ENCODE measurements around the gene NFIA.

The NFIA gene

GRCh38 chr1:61208831-61209230 is 126.5 kb downstream of the NFIA start:
- Mint-ChIP-seq H3K27ac (peak overlapping the region in 2 of 3 experiments; percentile 55 to 84), H3K9me3 (no peaks in the 10 kb centered on the region), H3K4me3 (no peak overlapping the region), H3K36me3 (ENCODE audit: low read depth) (peaks cover 10% of the 10 kb centered on the region), H3K4me1 (peaks cover 39% of the 10 kb centered on the region), H3K27me3 (ENCODE audit: low read depth) (no peaks in the 10 kb centered on the region)
- TF ChIP-seq CTCF (IDR thresholded peaks at IDR 0.05; ENCODE audit: unreplicated experiment in 3 of 3), result no peak

- TF ChIP-seq CTCF (IDR thresholded peaks at IDR 0.05; ENCODE audit: unreplicated experiment in 3 of 3), result no peak
- Mint-ChIP-seq H3K27me3 (ENCODE audit: low read depth) (no peaks in the 10 kb centered on the region), H3K4me1 (peaks cover 43% of the 10 kb centered on the region), H3K36me3 (ENCODE audit: low read depth) (peaks cover 10% of the 10 kb centered on the region), H3K4me3 (no peak overlapping the region), H3K9me3 (no peaks in the 10 kb centered on the region), H3K27ac (peak overlapping the region; percentile 8 to 44 (median 21))
These were observed 128.2 kb downstream of the NFIA start for GRCh38 chr1:61210435-61211154.

- Mint-ChIP-seq H3K4me3 (no peak overlapping the region), H3K36me3 (ENCODE audit: low read depth) (peaks cover 18% of the 10 kb centered on the region), H3K9me3 (no peaks in the 10 kb centered on the region), H3K27me3 (ENCODE audit: low read depth) (no peaks in the 10 kb centered on the region), H3K27ac (no peak overlapping the region), H3K4me1 (peaks cover 29% of the 10 kb centered on the region)
- no peak for TF ChIP-seq CTCF (IDR thresholded peaks at IDR 0.05; ENCODE audit: unreplicated experiment in 3 of 3)
These were observed 131.1 kb downstream of the NFIA start for GRCh38 chr1:61213245-61214011.

- peaks cover 20% of the 10 kb centered on the region for H3K4me1 Mint-ChIP-seq
- peaks cover 21% of the 10 kb centered on the region for H3K36me3 Mint-ChIP-seq (ENCODE audit: low read depth)
- H3K9me3 Mint-ChIP-seq, result no peaks in the 10 kb centered on the region
- TF ChIP-seq CTCF (IDR thresholded peaks at IDR 0.05; ENCODE audit: unreplicated experiment in 3 of 3), result no peak
- peak overlapping the region in 1 of 3 experiments; percentile 58 for H3K27ac Mint-ChIP-seq
- no peaks in the 10 kb centered on the region for H3K27me3 Mint-ChIP-seq (ENCODE audit: low read depth)
- H3K4me3 Mint-ChIP-seq, result no peak overlapping the region
These were observed 132.8 kb downstream of the NFIA start for GRCh38 chr1:61215119-61215518.

- Mint-ChIP-seq H3K4me3 (no peak overlapping the region), H3K36me3 (ENCODE audit: low read depth) (peaks cover 18% of the 10 kb centered on the region), H3K27ac (no peak overlapping the region), H3K4me1 (peaks cover 16% of the 10 kb centered on the region), H3K9me3 (no peaks in the 10 kb centered on the region), H3K27me3 (ENCODE audit: low read depth) (no peaks in the 10 kb centered on the region)
- no peak for TF ChIP-seq CTCF (IDR thresholded peaks at IDR 0.05; ENCODE audit: unreplicated experiment in 3 of 3)
These were observed 133.4 kb downstream of the NFIA start for GRCh38 chr1:61215676-61216289.

All from nephron (organoid).